WTC11 (cell line): ENCODE data around the gene DUSP6. TPM values are rescaled to one million over a fixed set of nuclear protein-coding genes. Genes with fewer than 3 reads are reported as not detected.

Experiments used
- ATAC-seq: fragments of 200-7000 bp; cut with Tn5 transposase; 2 replicates; pipeline ENCODE4 v1.10.0; 2021; ENCODE audit warnings: mild to moderate bottlenecking, moderate library complexity
- CTCF ChIA-PET: fragments of 300-600 bp; sonication (Branson Sonifier 250); formaldehyde crosslinking; loops from one replicate; lab custom pipeline; 2021; ENCODE audit warnings: antibody characterized with exemption; lab: Charles Lee
- POLR2A ChIA-PET: fragments of 350-600 bp; sonication (Branson Sonifier 250); formaldehyde crosslinking; loops from one replicate; lab custom pipeline; 2021; ENCODE audit warnings: antibody characterized with exemption; lab: Charles Lee
- DNase-seq: peaks from one replicate; pipeline ENCODE4 v3.0.0; 2021; ENCODE audit warnings: low spot score
- H3K27ac Mint-ChIP-seq: 2 replicates; pipeline ENCODE4 v1.8.0; 2021; ENCODE audit warnings: mixed read lengths
- H3K27me3 Mint-ChIP-seq: 2 replicates; pipeline ENCODE4 v1.8.0; 2021; ENCODE audit warnings: low read depth, mild to moderate bottlenecking, moderate library complexity, mixed read lengths
- H3K36me3 Mint-ChIP-seq: 2 replicates; pipeline ENCODE4 v1.8.0; 2021; ENCODE audit warnings: mixed read lengths
- H3K4me1 Mint-ChIP-seq: 2 replicates; pipeline ENCODE4 v1.8.0; 2022; ENCODE audit warnings: mixed read lengths
- H3K4me3 Mint-ChIP-seq: 2 replicates; pipeline ENCODE4 v1.8.0; 2021; ENCODE audit warnings: mild to moderate bottlenecking, moderate library complexity, mixed read lengths
- H3K9me3 Mint-ChIP-seq: 2 replicates; pipeline ENCODE4 v1.8.0; 2021; ENCODE audit warnings: mixed read lengths
- CBFB ChIP-seq: sonication (generic); formaldehyde crosslinking; IDR thresholded peaks from 2 replicates; pipeline ENCODE4 v1.8.1; 2022; ENCODE audit warnings: mild to moderate bottlenecking, low read depth, missing genetic modification reagents
- CREM ChIP-seq: sonication (generic); formaldehyde crosslinking; IDR thresholded peaks from 2 replicates; pipeline ENCODE4 v1.8.1; 2022; ENCODE audit warnings: mild to moderate bottlenecking, missing genetic modification reagents, moderate library complexity
- EMX1 ChIP-seq: fragments of 250-450 bp; sonication (Bioruptor Pico); IDR thresholded peaks from 2 replicates; pipeline ENCODE4 v1.8.0; 2021; ENCODE audit warnings: mild to moderate bottlenecking
- FOXK1 ChIP-seq: sonication (generic); formaldehyde crosslinking; IDR thresholded peaks from 2 replicates; pipeline ENCODE4 v1.8.0; 2022; ENCODE audit warnings: mild to moderate bottlenecking, moderate library complexity, missing genetic modification reagents
- GTF2I ChIP-seq: fragments of 250-450 bp; sonication (Bioruptor Pico); conservative IDR thresholded peaks from 2 replicates; pipeline ENCODE4 v1.4.0; 2021; ENCODE audit warnings: mild to moderate bottlenecking
- IRF2 ChIP-seq: sonication (generic); formaldehyde crosslinking; IDR thresholded peaks from 2 replicates; pipeline ENCODE4 v1.8.0; 2022; ENCODE audit warnings: low read depth, missing genetic modification reagents, borderline replicate concordance
- NR3C1 ChIP-seq: sonication (generic); formaldehyde crosslinking; conservative IDR thresholded peaks from 2 replicates; pipeline ENCODE4 v1.8.1; 2023; ENCODE audit warnings: low read depth, mild to moderate bottlenecking, missing genetic modification reagents
- RELA ChIP-seq: sonication (generic); formaldehyde crosslinking; IDR thresholded peaks from 2 replicates; pipeline ENCODE4 v1.8.1; 2022; ENCODE audit warnings: missing genetic modification reagents, mild to moderate bottlenecking, borderline replicate concordance
- RORB ChIP-seq: fragments of 250-450 bp; sonication (Bioruptor Pico); IDR thresholded peaks from 2 replicates; pipeline ENCODE4 v1.9.0; 2021; ENCODE audit warnings: mild to moderate bottlenecking
- SMAD4 ChIP-seq: sonication (generic); formaldehyde crosslinking; IDR thresholded peaks from 2 replicates; pipeline ENCODE4 v1.8.0; 2022; ENCODE audit warnings: mild to moderate bottlenecking, missing genetic modification reagents
- TCF7 ChIP-seq: sonication (generic); formaldehyde crosslinking; IDR thresholded peaks from 2 replicates; pipeline ENCODE4 v1.8.0; 2022; ENCODE audit warnings: mild to moderate bottlenecking, low read depth, missing genetic modification reagents, moderate library complexity
- ZBTB21 ChIP-seq: sonication (generic); formaldehyde crosslinking; IDR thresholded peaks from 2 replicates; pipeline ENCODE4 v1.8.1; 2023; ENCODE audit warnings: mild to moderate bottlenecking, missing genetic modification reagents, borderline replicate concordance
- ZNF263 ChIP-seq: sonication (generic); formaldehyde crosslinking; IDR thresholded peaks from 2 replicates; pipeline ENCODE4 v1.8.1; 2022; ENCODE audit warnings: low read depth, mild to moderate bottlenecking, moderate library complexity, missing genetic modification reagents
- ZNF317 ChIP-seq: sonication (generic); formaldehyde crosslinking; IDR thresholded peaks from 2 replicates; pipeline ENCODE4 v1.8.1; 2023; ENCODE audit warnings: low read depth, mild to moderate bottlenecking, moderate library complexity, missing genetic modification reagents, borderline replicate concordance
- ZNF423 ChIP-seq: fragments of 250-450 bp; sonication (Bioruptor Pico); IDR thresholded peaks from 2 replicates; pipeline ENCODE4 v2.1.2; 2022; ENCODE audit warnings: mild to moderate bottlenecking, moderate library complexity
- total RNA-seq: library from RNA; stranded (reverse); gene quantifications from 3 replicates; pipeline ENCODE4 v1.2.3, GENCODE V29; 2021
- TF ChIP-seq, protein P1 (sequence below): sonication (generic); formaldehyde crosslinking; IDR thresholded peaks from 2 replicates; pipeline ENCODE4 v1.8.1; 2022; ENCODE audit warnings: mild to moderate bottlenecking, moderate library complexity, missing genetic modification reagents
- TF ChIP-seq, protein P2 (sequence below): sonication (generic); formaldehyde crosslinking; IDR thresholded peaks from 2 replicates; pipeline ENCODE4 v1.8.1; 2023; ENCODE audit warnings: mild to moderate bottlenecking, missing genetic modification reagents
- TF ChIP-seq, protein P3 (sequence below): sonication (generic); formaldehyde crosslinking; IDR thresholded peaks from 2 replicates; pipeline ENCODE4 v1.8.1; 2023; ENCODE audit warnings: mild to moderate bottlenecking, missing genetic modification reagents, borderline replicate concordance
- TF ChIP-seq, protein P4 (sequence below): sonication (generic); formaldehyde crosslinking; IDR thresholded peaks from 2 replicates; pipeline ENCODE4 v1.8.1; 2023; ENCODE audit warnings: mild to moderate bottlenecking, missing genetic modification reagents, moderate library complexity
- TF ChIP-seq, protein P5 (sequence below): sonication (generic); formaldehyde crosslinking; IDR thresholded peaks from 2 replicates; pipeline ENCODE4 v1.8.0; 2022; ENCODE audit warnings: missing genetic modification reagents
- TF ChIP-seq, protein P6 (sequence below): sonication (generic); formaldehyde crosslinking; IDR thresholded peaks from 2 replicates; pipeline ENCODE4 v1.8.1; 2023; ENCODE audit warnings: mild to moderate bottlenecking, missing genetic modification reagents, moderate library complexity

Gene DUSP6
- total RNA-seq, 1 experiment from 2014 or later, result 245 TPM

DNA sequence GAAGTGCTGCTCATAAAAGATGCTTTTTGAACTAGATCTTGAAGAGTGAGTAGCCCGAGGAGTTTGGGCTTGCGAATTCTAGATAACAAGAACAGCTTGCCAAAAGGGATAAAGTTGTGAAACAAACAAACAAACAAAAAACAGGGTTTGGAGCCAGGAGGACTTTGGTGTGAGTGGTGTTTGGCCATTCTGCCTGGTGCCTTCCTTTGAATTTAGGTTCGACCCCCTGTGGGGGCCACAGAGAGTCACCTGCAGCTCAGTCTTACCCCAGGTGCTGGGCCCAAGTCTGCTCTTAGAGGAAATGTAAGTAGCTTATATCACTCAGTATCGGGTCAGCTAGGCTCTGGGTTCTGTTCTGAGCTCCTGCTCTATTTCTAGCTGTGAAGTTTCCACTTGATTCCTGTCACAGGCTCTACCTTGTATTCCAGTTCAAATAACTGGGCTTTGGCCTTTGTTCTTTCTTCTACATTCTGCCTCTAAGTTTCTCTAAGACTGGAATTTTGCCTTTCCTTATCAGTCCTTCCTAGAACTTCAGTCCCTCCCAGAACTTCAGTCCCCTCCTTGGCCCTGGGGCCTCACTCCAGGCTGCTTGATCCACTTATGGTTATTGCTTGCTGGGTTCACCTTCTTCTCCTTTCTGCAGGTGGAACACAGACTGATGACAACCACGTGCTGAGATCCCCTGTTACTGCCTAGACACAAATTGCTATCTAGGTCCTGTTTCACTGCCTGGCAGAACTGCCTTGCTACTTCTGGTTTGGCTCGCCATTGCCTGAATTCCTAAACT, 20.5 kb upstream of the DUSP6 start (continued):
- TF ChIP-seq ZBTB21 (CRISPR knock-in tag), result no peak
- no peak for TF ChIP-seq CBFB
- TF ChIP-seq, protein P1, sequence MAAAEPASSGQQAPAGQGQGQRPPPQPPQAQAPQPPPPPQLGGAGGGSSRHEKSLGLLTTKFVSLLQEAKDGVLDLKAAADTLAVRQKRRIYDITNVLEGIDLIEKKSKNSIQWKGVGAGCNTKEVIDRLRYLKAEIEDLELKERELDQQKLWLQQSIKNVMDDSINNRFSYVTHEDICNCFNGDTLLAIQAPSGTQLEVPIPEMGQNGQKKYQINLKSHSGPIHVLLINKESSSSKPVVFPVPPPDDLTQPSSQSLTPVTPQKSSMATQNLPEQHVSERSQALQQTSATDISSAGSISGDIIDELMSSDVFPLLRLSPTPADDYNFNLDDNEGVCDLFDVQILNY (CRISPR knock-in tag), result no peak

DNA sequence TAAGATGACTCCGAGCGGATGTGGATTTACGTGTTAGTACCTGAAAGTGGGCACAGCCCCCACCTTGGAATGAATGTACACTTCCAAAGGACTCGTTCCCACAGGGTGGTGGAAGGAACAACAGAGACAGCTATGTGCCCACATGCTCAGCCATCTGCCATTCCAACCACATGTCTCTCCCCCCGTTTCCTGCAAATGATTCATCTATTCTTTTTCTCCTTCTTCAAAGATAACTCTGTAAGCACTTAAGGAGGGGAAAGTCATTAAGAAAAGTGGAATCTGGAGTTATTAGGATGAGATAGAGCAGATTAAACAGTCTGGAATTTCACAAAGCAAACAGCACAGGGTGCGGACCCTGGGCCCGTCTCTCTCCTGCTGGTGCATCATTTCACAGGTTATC, 18.5 kb upstream of the DUSP6 start:
- POLR2A ChIA-PET, result no interaction called here
- Mint-ChIP-seq H3K27me3 (no peaks in the 10 kb centered on the region), H3K9me3 (no peaks in the 10 kb centered on the region), H3K4me1 (peaks cover 46% of the 10 kb centered on the region), H3K4me3 (no peak overlapping the region), H3K36me3 (no peaks in the 10 kb centered on the region), H3K27ac (no peak overlapping the region)
- ATAC-seq (no peak), DNase-seq (no peak)
- CTCF ChIA-PET, result no interaction called here
- TF ChIP-seq, protein P2, sequence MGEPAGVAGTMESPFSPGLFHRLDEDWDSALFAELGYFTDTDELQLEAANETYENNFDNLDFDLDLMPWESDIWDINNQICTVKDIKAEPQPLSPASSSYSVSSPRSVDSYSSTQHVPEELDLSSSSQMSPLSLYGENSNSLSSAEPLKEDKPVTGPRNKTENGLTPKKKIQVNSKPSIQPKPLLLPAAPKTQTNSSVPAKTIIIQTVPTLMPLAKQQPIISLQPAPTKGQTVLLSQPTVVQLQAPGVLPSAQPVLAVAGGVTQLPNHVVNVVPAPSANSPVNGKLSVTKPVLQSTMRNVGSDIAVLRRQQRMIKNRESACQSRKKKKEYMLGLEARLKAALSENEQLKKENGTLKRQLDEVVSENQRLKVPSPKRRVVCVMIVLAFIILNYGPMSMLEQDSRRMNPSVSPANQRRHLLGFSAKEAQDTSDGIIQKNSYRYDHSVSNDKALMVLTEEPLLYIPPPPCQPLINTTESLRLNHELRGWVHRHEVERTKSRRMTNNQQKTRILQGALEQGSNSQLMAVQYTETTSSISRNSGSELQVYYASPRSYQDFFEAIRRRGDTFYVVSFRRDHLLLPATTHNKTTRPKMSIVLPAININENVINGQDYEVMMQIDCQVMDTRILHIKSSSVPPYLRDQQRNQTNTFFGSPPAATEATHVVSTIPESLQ (CRISPR knock-in tag), result no peak
- no peak for TF ChIP-seq ZNF263 (CRISPR knock-in tag)
- no peak for TF ChIP-seq GTF2I (CRISPR knock-in tag)
- TF ChIP-seq EMX1 (CRISPR knock-in tag), result no peak
- TF ChIP-seq TCF7, result no peak
- TF ChIP-seq ZNF423 (CRISPR knock-in tag), result no peak
- TF ChIP-seq, protein P3, sequence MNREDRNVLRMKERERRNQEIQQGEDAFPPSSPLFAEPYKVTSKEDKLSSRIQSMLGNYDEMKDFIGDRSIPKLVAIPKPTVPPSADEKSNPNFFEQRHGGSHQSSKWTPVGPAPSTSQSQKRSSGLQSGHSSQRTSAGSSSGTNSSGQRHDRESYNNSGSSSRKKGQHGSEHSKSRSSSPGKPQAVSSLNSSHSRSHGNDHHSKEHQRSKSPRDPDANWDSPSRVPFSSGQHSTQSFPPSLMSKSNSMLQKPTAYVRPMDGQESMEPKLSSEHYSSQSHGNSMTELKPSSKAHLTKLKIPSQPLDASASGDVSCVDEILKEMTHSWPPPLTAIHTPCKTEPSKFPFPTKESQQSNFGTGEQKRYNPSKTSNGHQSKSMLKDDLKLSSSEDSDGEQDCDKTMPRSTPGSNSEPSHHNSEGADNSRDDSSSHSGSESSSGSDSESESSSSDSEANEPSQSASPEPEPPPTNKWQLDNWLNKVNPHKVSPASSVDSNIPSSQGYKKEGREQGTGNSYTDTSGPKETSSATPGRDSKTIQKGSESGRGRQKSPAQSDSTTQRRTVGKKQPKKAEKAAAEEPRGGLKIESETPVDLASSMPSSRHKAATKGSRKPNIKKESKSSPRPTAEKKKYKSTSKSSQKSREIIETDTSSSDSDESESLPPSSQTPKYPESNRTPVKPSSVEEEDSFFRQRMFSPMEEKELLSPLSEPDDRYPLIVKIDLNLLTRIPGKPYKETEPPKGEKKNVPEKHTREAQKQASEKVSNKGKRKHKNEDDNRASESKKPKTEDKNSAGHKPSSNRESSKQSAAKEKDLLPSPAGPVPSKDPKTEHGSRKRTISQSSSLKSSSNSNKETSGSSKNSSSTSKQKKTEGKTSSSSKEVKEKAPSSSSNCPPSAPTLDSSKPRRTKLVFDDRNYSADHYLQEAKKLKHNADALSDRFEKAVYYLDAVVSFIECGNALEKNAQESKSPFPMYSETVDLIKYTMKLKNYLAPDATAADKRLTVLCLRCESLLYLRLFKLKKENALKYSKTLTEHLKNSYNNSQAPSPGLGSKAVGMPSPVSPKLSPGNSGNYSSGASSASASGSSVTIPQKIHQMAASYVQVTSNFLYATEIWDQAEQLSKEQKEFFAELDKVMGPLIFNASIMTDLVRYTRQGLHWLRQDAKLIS (CRISPR knock-in tag), result no peak
- TF ChIP-seq RORB (CRISPR knock-in tag), result no peak
- TF ChIP-seq, protein P4, sequence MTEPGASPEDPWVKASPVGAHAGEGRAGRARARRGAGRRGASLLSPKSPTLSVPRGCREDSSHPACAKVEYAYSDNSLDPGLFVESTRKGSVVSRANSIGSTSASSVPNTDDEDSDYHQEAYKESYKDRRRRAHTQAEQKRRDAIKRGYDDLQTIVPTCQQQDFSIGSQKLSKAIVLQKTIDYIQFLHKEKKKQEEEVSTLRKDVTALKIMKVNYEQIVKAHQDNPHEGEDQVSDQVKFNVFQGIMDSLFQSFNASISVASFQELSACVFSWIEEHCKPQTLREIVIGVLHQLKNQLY (CRISPR knock-in tag), result no peak
- TF ChIP-seq IRF2, result no peak
- no peak for TF ChIP-seq FOXK1 (CRISPR knock-in tag)
- TF ChIP-seq CREM (CRISPR knock-in tag), result no peak

DNA sequence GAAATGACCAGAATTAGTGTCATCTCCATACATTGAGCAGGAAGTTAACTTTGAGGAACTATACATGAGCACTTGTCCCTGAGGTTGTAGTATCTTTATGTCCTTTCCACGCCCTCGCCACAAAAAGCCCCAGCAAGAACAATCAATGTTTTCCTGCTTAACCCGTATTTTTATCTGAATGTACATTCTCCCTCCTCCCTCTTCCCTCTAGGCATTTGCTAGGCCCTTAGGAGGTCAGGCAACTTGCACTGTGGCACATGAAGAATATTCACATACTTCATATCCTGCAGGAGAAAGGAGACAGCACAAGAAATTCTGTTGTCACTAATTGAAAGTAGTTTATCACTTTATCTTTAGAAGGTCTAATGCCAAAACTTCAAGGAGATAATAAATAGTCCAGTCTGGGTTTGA, 18.1 kb upstream of the DUSP6 start:
- ChIA-PET POLR2A (no interaction called here), CTCF (no interaction called here)
- no peak for ATAC-seq
- H3K36me3 Mint-ChIP-seq, result no peaks in the 10 kb centered on the region
- H3K4me3 Mint-ChIP-seq, result no peak overlapping the region
- H3K4me1 Mint-ChIP-seq, result peaks cover 43% of the 10 kb centered on the region
- H3K9me3 Mint-ChIP-seq, result no peaks in the 10 kb centered on the region
- H3K27ac Mint-ChIP-seq, result no peak overlapping the region
- no peak for DNase-seq
- no peaks in the 10 kb centered on the region for H3K27me3 Mint-ChIP-seq
- TF ChIP-seq, protein P5, sequence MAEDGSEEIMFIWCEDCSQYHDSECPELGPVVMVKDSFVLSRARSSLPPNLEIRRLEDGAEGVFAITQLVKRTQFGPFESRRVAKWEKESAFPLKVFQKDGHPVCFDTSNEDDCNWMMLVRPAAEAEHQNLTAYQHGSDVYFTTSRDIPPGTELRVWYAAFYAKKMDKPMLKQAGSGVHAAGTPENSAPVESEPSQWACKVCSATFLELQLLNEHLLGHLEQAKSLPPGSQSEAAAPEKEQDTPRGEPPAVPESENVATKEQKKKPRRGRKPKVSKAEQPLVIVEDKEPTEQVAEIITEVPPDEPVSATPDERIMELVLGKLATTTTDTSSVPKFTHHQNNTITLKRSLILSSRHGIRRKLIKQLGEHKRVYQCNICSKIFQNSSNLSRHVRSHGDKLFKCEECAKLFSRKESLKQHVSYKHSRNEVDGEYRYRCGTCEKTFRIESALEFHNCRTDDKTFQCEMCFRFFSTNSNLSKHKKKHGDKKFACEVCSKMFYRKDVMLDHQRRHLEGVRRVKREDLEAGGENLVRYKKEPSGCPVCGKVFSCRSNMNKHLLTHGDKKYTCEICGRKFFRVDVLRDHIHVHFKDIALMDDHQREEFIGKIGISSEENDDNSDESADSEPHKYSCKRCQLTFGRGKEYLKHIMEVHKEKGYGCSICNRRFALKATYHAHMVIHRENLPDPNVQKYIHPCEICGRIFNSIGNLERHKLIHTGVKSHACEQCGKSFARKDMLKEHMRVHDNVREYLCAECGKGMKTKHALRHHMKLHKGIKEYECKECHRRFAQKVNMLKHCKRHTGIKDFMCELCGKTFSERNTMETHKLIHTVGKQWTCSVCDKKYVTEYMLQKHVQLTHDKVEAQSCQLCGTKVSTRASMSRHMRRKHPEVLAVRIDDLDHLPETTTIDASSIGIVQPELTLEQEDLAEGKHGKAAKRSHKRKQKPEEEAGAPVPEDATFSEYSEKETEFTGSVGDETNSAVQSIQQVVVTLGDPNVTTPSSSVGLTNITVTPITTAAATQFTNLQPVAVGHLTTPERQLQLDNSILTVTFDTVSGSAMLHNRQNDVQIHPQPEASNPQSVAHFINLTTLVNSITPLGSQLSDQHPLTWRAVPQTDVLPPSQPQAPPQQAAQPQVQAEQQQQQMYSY (CRISPR knock-in tag), result no peak
- no peak for TF ChIP-seq SMAD4
- TF ChIP-seq RELA, result no peak
- TF ChIP-seq, protein P6, sequence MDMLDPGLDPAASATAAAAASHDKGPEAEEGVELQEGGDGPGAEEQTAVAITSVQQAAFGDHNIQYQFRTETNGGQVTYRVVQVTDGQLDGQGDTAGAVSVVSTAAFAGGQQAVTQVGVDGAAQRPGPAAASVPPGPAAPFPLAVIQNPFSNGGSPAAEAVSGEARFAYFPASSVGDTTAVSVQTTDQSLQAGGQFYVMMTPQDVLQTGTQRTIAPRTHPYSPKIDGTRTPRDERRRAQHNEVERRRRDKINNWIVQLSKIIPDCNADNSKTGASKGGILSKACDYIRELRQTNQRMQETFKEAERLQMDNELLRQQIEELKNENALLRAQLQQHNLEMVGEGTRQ, result no peak
- TF ChIP-seq NR3C1 (CRISPR knock-in tag), result no peak
- TF ChIP-seq ZNF423 (CRISPR knock-in tag), result no peak
- no peak for TF ChIP-seq ZNF317 (CRISPR knock-in tag)
